ENCODE results near the gene SRGAP1. TPM values are rescaled to one million over a fixed set of nuclear protein-coding genes. Genes with fewer than 3 reads are reported as not detected.
"Not testable (repeated sequence)": the region's sequence is repeated elsewhere in the genome, so short reads cannot be mapped to it uniquely, and the experiment has no call there.

Gene SRGAP1
- total RNA-seq, 1 experiment from 2014 or later = 6.2 TPM

- Histone ChIP-seq H3K4me1 (peaks cover 20% of the 10 kb centered on the region), H3K27me3 (no peaks in the 10 kb centered on the region), H3K27ac (no peak overlapping the region), H3K36me3 (no peaks in the 10 kb centered on the region), H3K9me3 (replicated peaks) (no peaks in the 10 kb centered on the region), H3K4me3 (no peak overlapping the region)
- no peak for DNase-seq
These were observed 163.4 kb downstream of the SRGAP1 start for GRCh38 chr12:64007853-64008252.

- DNase-seq = no peak
- Histone ChIP-seq H3K4me1 (peaks cover 20% of the 10 kb centered on the region), H3K9me3 (replicated peaks) (no peaks in the 10 kb centered on the region), H3K36me3 (no peaks in the 10 kb centered on the region), H3K27ac (no peak overlapping the region), H3K4me3 (no peak overlapping the region), H3K27me3 (no peaks in the 10 kb centered on the region)
These were observed 164.1 kb downstream of the SRGAP1 start for GRCh38 chr12:64008596-64008995.

GRCh38 chr12:64009321-64010068 is 165.0 kb downstream of the SRGAP1 start:
- Histone ChIP-seq H3K27ac (no peak overlapping the region), H3K4me1 (peaks cover 20% of the 10 kb centered on the region), H3K9me3 (replicated peaks) (no peaks in the 10 kb centered on the region), H3K4me3 (no peak overlapping the region), H3K36me3 (no peaks in the 10 kb centered on the region), H3K27me3 (no peaks in the 10 kb centered on the region)
- DNase-seq = no peak

- H3K36me3 ChIP-seq = no peaks in the 10 kb centered on the region
- no peak for DNase-seq
- peaks cover 20% of the 10 kb centered on the region for H3K4me1 ChIP-seq
- no peaks in the 10 kb centered on the region for H3K27me3 ChIP-seq
- H3K9me3 ChIP-seq (replicated peaks) = no peaks in the 10 kb centered on the region
- H3K4me3 ChIP-seq = no peak overlapping the region
- no peak overlapping the region for H3K27ac ChIP-seq
These were observed 165.7 kb downstream of the SRGAP1 start for GRCh38 chr12:64010069-64010686.

GRCh38 chr12:64016521-64016920 is 172.0 kb downstream of the SRGAP1 start:
- DNase-seq = no peak
- H3K4me1 ChIP-seq = no peaks in the 10 kb centered on the region
- H3K27me3 ChIP-seq = no peaks in the 10 kb centered on the region
- H3K4me3 ChIP-seq = no peak overlapping the region
- H3K27ac ChIP-seq = no peak overlapping the region
- no peaks in the 10 kb centered on the region for H3K9me3 ChIP-seq (replicated peaks)
- no peaks in the 10 kb centered on the region for H3K36me3 ChIP-seq

- not testable (repeated sequence) for H3K4me3 ChIP-seq; H3K9me3 ChIP-seq (replicated peaks); H3K4me1 ChIP-seq; H3K27ac ChIP-seq; H3K27me3 ChIP-seq; DNase-seq; H3K36me3 ChIP-seq
These were observed 173.6 kb downstream of the SRGAP1 start for GRCh38 chr12:64018116-64018515.

GRCh38 chr12:64018524-64018923 is 174.0 kb downstream of the SRGAP1 start:
- Histone ChIP-seq H3K27me3 (no peaks in the 10 kb centered on the region), H3K4me1 (no peaks in the 10 kb centered on the region), H3K27ac (no peak overlapping the region), H3K4me3 (no peak overlapping the region), H3K36me3 (peaks cover 4% of the 10 kb centered on the region; the same call in 1 of the 2 replicates), H3K9me3 (replicated peaks) (no peaks in the 10 kb centered on the region)
- DNase-seq = no peak

- Histone ChIP-seq H3K36me3 (peaks cover 4% of the 10 kb centered on the region; the same call in 1 of the 2 replicates), H3K4me1 (no peaks in the 10 kb centered on the region), H3K4me3 (no peak overlapping the region), H3K9me3 (replicated peaks) (no peaks in the 10 kb centered on the region), H3K27me3 (no peaks in the 10 kb centered on the region), H3K27ac (no peak overlapping the region)
- no peak for DNase-seq
These were observed 174.6 kb downstream of the SRGAP1 start for GRCh38 chr12:64019101-64019500.

GRCh38 chr12:64019654-64020053 is 175.2 kb downstream of the SRGAP1 start:
- Histone ChIP-seq H3K4me3 (no peak overlapping the region), H3K9me3 (replicated peaks) (no peaks in the 10 kb centered on the region), H3K27ac (no peak overlapping the region), H3K4me1 (no peaks in the 10 kb centered on the region), H3K27me3 (no peaks in the 10 kb centered on the region), H3K36me3 (peaks cover 4% of the 10 kb centered on the region; the same call in 1 of the 2 replicates)
- DNase-seq = no peak

- H3K27ac ChIP-seq = no peak overlapping the region
- H3K4me1 ChIP-seq = no peaks in the 10 kb centered on the region
- no peaks in the 10 kb centered on the region for H3K9me3 ChIP-seq (replicated peaks)
- peaks cover 4% of the 10 kb centered on the region; the same call in 1 of the 2 replicates for H3K36me3 ChIP-seq
- H3K4me3 ChIP-seq = no peak overlapping the region
- no peaks in the 10 kb centered on the region for H3K27me3 ChIP-seq
- DNase-seq = no peak
These were observed 180.9 kb downstream of the SRGAP1 start for GRCh38 chr12:64025174-64025958.

- Histone ChIP-seq H3K36me3 (peaks cover 4% of the 10 kb centered on the region; the same call in 1 of the 2 replicates), H3K27me3 (no peaks in the 10 kb centered on the region), H3K9me3 (replicated peaks) (no peaks in the 10 kb centered on the region), H3K4me1 (no peaks in the 10 kb centered on the region), H3K4me3 (no peak overlapping the region), H3K27ac (no peak overlapping the region)
- DNase-seq = no peak
These were observed 182.8 kb downstream of the SRGAP1 start for GRCh38 chr12:64027311-64027710.

GRCh38 chr12:64028541-64028940 is 184.0 kb downstream of the SRGAP1 start:
- no peaks in the 10 kb centered on the region for H3K9me3 ChIP-seq (replicated peaks)
- no peaks in the 10 kb centered on the region for H3K27me3 ChIP-seq
- no peak overlapping the region for H3K27ac ChIP-seq
- DNase-seq = no peak
- H3K4me1 ChIP-seq = no peaks in the 10 kb centered on the region
- H3K36me3 ChIP-seq = peaks cover under 1% of the 10 kb centered on the region; the same call in 1 of the 2 replicates
- H3K4me3 ChIP-seq = no peak overlapping the region

GRCh38 chr12:64029013-64029857 is 184.7 kb downstream of the SRGAP1 start:
- no peak overlapping the region for H3K4me3 ChIP-seq
- H3K9me3 ChIP-seq (replicated peaks) = no peaks in the 10 kb centered on the region
- no peaks in the 10 kb centered on the region for H3K27me3 ChIP-seq
- no peak for DNase-seq
- H3K36me3 ChIP-seq = no peaks in the 10 kb centered on the region
- no peaks in the 10 kb centered on the region for H3K4me1 ChIP-seq
- no peak overlapping the region for H3K27ac ChIP-seq

- Histone ChIP-seq H3K4me3 (no peak overlapping the region), H3K9me3 (replicated peaks) (no peaks in the 10 kb centered on the region), H3K27me3 (no peaks in the 10 kb centered on the region), H3K27ac (no peak overlapping the region), H3K36me3 (no peaks in the 10 kb centered on the region), H3K4me1 (no peaks in the 10 kb centered on the region)
- no peak for DNase-seq
These were observed 185.7 kb downstream of the SRGAP1 start for GRCh38 chr12:64030155-64030554.
